ENCODE data around the gene ACAN.
A peak's percentile ranks its signal among the peaks of the same experiment; 100 is the strongest.

Gene ACAN

GRCh38 chr15:88844749-88845386, 41.6 kb downstream of the ACAN start:
- no peak for DNase-seq

GRCh38 chr15:88845616-88846015, 42.4 kb downstream of the ACAN start:
- no peak for DNase-seq

- DNase-seq: no peak
Observed at GRCh38 chr15:88847144-88847543, 43.9 kb downstream of the ACAN start.

- DNase-seq: no peak
Observed at GRCh38 chr15:88848203-88848602, 45.0 kb downstream of the ACAN start.

- no peak for DNase-seq
Observed at GRCh38 chr15:88849376-88850072, 46.3 kb downstream of the ACAN start.

- no peak for DNase-seq
Observed at GRCh38 chr15:88852476-88852875, 49.2 kb downstream of the ACAN start.

GRCh38 chr15:88858934-88859333, 55.7 kb downstream of the ACAN start:
- DNase-seq: no peak

GRCh38 chr15:88859550-88859949, 56.3 kb downstream of the ACAN start:
- DNase-seq: no peak

- no peak for DNase-seq
Observed at GRCh38 chr15:88860212-88860611, 57.0 kb downstream of the ACAN start.

- no peak for DNase-seq
Observed at GRCh38 chr15:88863412-88863811, 60.2 kb downstream of the ACAN start.

- no peak for DNase-seq
Observed at GRCh38 chr15:88864861-88865497, 61.7 kb downstream of the ACAN start.

- DNase-seq: no peak
Observed at GRCh38 chr15:88865498-88866099, 62.4 kb downstream of the ACAN start.

GRCh38 chr15:88866295-88866881, 63.2 kb downstream of the ACAN start:
- no peak for DNase-seq

GRCh38 chr15:88871313-88871712, 68.1 kb downstream of the ACAN start:
- no peak for DNase-seq

GRCh38 chr15:88872106-88872505, 68.9 kb downstream of the ACAN start:
- no peak for DNase-seq

GRCh38 chr15:88872706-88873105, 69.5 kb downstream of the ACAN start:
- DNase-seq: no peak

GRCh38 chr15:88873786-88874185, 70.5 kb downstream of the ACAN start:
- DNase-seq: no peak

- no peak for DNase-seq
Observed at GRCh38 chr15:88874275-88874674, 71.0 kb downstream of the ACAN start.

GRCh38 chr15:88874684-88875083, 71.4 kb downstream of the ACAN start:
- no peak for DNase-seq

GRCh38 chr15:88876573-88876972, 73.3 kb downstream of the ACAN start:
- DNase-seq: no peak

- DNase-seq: no peak
Observed at GRCh38 chr15:88877415-88877814, 74.2 kb downstream of the ACAN start.

GRCh38 chr15:88877906-88878305, 74.7 kb downstream of the ACAN start:
- DNase-seq: no peak

GRCh38 chr15:88878720-88879184, 75.5 kb downstream of the ACAN start:
- peak; percentile 29 for DNase-seq
